Measurements from ENCODE around the gene SDE2. TPM values are rescaled to one million over a fixed set of nuclear protein-coding genes. Genes with fewer than 3 reads are reported as not detected.
A peak's percentile ranks its signal among the peaks of the same experiment; 100 is the strongest.

The SDE2 gene
- total and polyA plus RNA-seq, 9 donors: 13.1 to 24.4 (median 17.9) TPM

- Histone ChIP-seq H3K4me3 (peak overlapping the region; percentile 86), H3K27me3 (no peaks in the 10 kb centered on the region), H3K9me3 (no peaks in the 10 kb centered on the region), H3K27ac (peak overlapping the region; percentile 40 to 91), H3K4me1 (ENCODE audit: insufficient read depth) (peaks cover 2% of the 10 kb centered on the region), H3K36me3 (no peaks in the 10 kb centered on the region)
- WGBS, 3 donors: 3 to 23% (median 5%) methylated on average over 10 of the region's 10 CpGs
- DNase-seq: no peak
- TF ChIP-seq EP300 (IDR thresholded peaks at IDR 0.05) (no peak), POLR2A (IDR thresholded peaks at IDR 0.05) (peak; percentile 4), CTCF (IDR thresholded peaks at IDR 0.05) (no peak)
- intact Hi-C loops (cut with DNase I): loop anchor here in 2 of 4 donors (2.0 to 5.0 kb wide), 3 partner anchors 62 to 122 kb away; partner anchors contain the start of gene H3-3A (in 2 of the 2)
These were observed 782 bp upstream of the SDE2 start for GRCh38 chr1:225999912-226000337.

- H3K4me1 ChIP-seq (ENCODE audit: insufficient read depth): peaks cover 2% of the 10 kb centered on the region
- H3K36me3 ChIP-seq: no peaks in the 10 kb centered on the region
- H3K9me3 ChIP-seq: no peaks in the 10 kb centered on the region
- TF ChIP-seq POLR2A (IDR thresholded peaks at IDR 0.05): no peak
- peak overlapping the region; percentile 35 to 73 for H3K27ac ChIP-seq
- WGBS, 3 donors: 1% methylated on average over 19 of the region's 19 CpGs
- intact Hi-C loops (cut with DNase I): loop anchor here in 2 of 4 donors (2.0 to 5.0 kb wide), 2 partner anchors 64 kb away; partner anchors contain the start of gene H3-3A (in 2 of the 2)
- peak overlapping the region; percentile 86 for H3K4me3 ChIP-seq
- DNase-seq: no peak
- H3K27me3 ChIP-seq: no peaks in the 10 kb centered on the region
These were observed 450 bp downstream of the SDE2 start for GRCh38 chr1:225998560-225999226.

- TF ChIP-seq CTCF (IDR thresholded peaks at IDR 0.05): no peak
- TF ChIP-seq POLR2A (IDR thresholded peaks at IDR 0.05): no peak
- no peak for TF ChIP-seq EP300 (IDR thresholded peaks at IDR 0.05)
- H3K27ac ChIP-seq: no peak overlapping the region
- WGBS, 3 donors: 25 to 31% (median 27%) methylated on average over 5 of the region's 5 CpGs
- intact Hi-C loops (cut with DNase I): loop anchor here in 1 of 4 donors (5.0 kb wide), 1 partner anchor 65 kb away; the partner anchor contains the start of gene H3-3A
- DNase-seq: no peak
- no peaks in the 10 kb centered on the region for H3K9me3 ChIP-seq
- H3K4me1 ChIP-seq (ENCODE audit: insufficient read depth): peaks cover 2% of the 10 kb centered on the region
- H3K4me3 ChIP-seq: no peak overlapping the region
- no peaks in the 10 kb centered on the region for H3K27me3 ChIP-seq
- H3K36me3 ChIP-seq: no peaks in the 10 kb centered on the region
These were observed 2.1 kb downstream of the SDE2 start for GRCh38 chr1:225996946-225997545.

GRCh38 chr1:225995919-225996864, 3.0 kb downstream of the SDE2 start:
- Histone ChIP-seq H3K27me3 (no peaks in the 10 kb centered on the region), H3K4me1 (ENCODE audit: insufficient read depth) (peaks cover 2% of the 10 kb centered on the region), H3K27ac (no peak overlapping the region), H3K4me3 (no peak overlapping the region), H3K9me3 (no peaks in the 10 kb centered on the region), H3K36me3 (no peaks in the 10 kb centered on the region)
- no peak for DNase-seq
- 36 to 42% (median 42%) methylated on average over 4 of the region's 4 CpGs for WGBS, 3 donors
- TF ChIP-seq EP300 (IDR thresholded peaks at IDR 0.05) (no peak), POLR2A (IDR thresholded peaks at IDR 0.05) (no peak), CTCF (IDR thresholded peaks at IDR 0.05) (no peak)
- intact Hi-C loops (cut with DNase I): loop anchor here in 1 of 4 donors (5.0 kb wide), 1 partner anchor 66 kb away; the partner anchor contains the start of gene H3-3A

All from ovary (tissue), 9 donors.